ELR (cell line): ENCODE results near the gene DNAJB8.

ENCODE experiments used
- DNase-seq: peaks from one replicate; pipeline ENCODE4 v3.0.0-alpha.2; 2015; ENCODE audit warnings: low read depth

DNAJB8 gene

DNA sequence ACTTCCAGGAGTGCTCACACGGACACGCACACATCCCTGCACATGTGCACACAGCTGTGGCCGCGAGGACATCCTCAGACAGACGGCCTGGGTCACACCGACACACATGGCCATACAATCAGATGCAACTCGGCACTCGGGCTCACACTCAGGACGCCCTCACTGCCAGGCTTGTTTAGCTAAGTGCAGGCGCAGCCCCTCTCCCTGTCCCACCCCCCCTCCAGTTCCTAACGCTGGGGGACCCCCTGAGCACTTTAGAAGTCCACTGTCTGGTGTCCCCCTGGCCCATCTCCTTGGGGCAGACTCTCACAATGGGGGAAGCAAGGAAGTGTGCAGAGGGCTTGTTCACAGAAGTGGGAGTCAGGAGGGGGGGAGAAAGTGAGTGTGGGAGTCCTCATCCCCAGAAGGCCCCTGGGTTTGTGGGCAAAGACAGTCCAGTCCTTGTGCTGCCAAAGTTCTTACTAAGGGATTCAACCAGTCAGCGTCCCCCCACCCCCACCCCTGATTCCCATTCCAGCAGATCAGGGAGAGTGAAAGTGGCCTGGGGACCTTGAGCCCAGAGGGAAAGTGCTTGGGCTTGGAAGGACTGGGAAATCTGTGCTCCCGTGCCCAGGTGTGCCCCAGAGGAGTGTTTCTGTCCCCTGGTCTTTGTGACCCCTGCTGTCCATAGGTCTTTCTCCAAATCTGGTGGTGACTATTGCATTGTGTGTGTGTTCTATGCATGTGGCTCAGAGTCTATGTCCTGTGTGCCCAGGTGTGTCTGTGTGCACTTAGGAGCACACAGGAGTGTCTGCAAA is 27.1 kb upstream of the DNAJB8 start:
- DNase-seq: no peak

DNA sequence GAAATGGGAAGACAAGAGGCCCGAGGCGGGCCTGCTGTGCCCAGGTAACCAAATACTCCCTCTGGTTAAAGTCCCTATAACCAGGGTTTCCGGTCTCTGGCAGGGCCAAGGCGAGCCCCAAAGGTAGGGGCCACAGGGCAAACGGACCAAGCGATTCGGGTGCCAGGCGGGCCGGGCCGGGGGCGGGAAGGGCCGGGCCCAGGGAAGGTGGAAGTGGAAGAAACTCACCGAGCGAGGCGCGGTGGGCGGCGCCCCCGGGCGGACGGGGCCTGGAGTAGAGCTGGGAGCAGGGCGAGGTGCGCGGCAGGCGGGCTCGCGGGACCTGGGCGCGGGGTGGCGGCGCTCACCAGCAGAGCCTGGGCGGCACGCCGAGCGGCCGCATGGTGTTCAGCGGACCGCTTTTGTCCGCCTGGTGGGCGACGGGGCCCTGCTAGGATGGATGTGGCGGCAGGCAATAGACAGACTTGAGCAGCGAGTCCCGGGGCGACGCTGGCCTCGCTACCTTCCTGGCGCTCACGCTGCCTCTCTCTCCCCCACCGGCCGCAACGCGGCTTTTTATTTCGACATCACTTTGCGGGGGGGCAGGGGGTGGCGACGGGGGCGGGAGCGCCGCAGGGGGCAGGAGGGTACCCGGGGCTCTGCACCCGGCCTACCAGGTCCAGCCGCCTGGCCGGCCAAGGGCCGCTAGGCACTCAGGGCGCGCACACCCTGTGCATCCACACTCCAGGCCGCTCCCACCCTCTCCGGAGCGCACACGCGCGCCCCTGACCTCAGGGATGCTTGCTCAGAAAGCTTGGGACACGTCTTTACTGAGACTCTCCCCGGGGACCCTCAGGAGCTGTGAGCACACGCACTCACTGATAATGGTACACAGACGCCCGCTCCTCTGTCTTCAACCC is 26.2 kb upstream of the DNAJB8 start, which contains the start of gene GATA2:
Gene GATA2 (minus strand): TSS at position 531 of the 899 bp plus-strand sequence. CDS start 6,170 bp downstream, outside the sequence.
- no peak for DNase-seq

DNA sequence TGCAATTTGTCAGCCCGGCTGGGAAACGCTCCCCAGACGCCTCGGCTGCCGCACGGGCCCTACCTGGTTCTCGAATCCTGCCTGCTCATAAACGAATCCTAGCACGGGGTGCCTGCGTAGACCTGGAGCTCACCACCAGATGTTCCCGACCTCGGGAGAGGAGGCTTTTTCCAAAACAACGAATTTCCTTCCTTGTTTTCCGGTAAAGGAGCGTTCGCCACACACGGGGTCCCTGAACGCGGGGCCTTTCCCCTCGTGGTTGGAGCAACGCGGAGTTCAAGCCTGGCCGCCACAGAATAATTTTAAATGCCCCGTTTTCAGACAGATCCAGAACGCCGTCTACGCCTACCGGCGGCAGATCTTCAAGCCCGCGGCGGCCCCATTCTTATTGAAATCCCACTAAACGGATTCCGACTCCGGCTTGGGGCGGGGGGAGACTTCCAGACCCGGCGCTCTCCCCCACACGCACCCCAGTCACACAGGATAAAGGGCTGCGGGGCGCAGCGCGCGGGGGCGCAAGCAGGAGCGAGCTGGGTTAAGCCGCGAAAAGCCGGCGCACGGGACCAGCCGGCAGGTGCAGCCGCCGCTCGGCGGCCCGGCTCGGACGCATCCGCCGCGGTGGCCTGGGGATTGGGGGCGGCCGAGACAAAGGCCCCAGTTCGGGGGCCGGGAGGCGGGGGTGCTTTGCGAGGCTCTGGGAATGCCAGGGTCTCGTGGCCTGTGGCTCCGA is 25.4 kb upstream of the DNAJB8 start:
- DNase-seq: no peak

DNA sequence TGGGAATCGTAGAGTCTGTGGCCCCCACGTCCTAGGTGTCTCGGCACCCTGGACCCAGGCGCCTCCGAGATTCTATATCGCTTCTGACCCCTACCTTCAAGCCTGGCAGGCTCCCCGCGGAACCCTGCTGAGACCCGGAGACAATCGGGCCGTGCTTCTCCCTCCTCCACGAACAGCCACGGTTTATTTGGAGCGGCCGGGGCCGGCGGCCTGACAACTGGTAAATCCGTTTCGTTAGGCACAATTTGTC is 24.9 kb upstream of the DNAJB8 start:
- no peak for DNase-seq

DNA sequence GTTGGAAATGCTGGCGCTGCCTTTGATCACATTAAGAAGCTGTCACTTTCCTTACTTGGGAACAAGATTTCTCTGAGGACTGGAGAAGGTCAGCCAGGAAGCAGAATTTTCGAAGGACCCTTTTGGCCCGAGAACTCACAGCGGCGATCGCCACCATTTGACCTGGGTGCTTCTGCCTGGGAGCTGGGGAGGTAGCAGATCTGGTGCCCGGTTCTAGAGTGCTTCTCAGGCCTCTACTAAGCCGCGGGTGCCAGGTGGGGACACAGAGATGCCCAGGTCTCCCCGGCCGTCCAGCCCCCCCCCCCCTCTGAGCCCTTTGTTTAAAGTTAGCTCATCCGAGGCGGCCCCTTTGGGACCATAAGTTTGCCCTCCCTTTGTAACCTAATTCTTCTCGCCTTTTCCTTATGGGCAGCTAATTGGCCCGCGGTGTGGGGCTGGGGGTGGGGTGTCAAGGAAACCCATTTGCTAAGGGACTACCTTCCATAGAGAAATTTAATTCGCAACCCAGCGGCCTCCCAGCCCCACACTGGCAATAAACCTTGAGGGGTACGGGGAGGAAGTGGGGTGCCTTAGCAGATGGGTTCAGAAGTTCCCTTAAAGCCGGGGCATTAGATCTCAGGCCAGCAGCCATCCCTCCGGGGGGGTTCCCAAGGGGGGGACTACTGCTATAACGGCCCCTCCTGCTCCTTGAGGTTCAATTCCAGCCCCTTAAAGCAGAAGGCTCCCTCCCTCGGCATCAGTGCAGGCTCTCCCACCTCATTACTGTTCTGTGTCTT is 24.4 kb upstream of the DNAJB8 start:
- DNase-seq: no peak

DNA sequence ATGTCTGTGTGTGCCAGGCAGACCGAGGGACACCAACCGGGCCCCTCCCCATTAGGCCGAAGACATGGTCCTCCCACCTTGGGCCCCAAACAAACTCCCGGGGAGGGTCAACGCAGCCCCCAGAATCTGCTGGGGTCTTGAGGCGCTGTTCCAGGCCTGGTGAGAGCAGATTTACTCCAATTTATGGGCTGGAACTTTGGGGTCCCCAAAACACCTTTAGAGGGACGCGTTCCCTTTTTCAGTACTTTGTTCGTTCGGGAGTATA is 23.9 kb upstream of the DNAJB8 start:
- DNase-seq: no peak

DNA sequence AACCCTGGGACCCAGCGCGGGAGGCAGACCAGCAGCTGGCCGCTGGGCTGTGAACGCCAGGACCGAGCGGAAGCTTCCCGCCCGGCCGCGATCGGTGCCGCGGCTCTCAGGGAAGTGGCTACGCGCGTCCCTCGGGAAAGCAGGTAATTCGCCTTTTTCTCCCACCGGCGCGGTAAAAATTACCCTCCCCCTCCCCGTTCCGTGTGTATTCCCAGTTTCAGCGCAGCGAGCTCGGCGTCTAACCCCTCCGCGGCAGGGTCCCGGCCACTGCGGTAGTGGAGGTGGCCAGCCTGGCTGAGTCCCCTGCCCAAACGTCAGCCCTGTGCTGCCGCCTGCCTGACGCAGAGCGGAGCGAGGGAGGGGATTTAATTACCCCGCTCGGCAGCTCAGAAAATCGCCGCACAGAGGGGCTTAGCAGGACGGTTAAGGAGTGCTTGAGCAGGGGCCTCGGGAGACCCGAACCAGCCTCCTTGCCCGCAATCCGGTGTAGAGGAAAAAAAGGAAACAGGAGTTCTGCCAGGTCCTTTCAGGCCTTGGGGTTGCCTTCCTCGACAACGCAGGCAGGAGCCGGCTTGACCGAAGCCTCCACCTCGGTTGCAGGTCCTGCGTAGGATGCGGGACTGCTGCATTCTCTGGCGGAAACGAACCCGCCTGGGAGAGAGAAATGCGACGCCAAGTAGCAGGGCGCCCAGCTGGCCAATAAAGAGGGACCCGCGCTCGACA is 23.4 kb upstream of the DNAJB8 start:
- peak; percentile 69 for DNase-seq

DNA sequence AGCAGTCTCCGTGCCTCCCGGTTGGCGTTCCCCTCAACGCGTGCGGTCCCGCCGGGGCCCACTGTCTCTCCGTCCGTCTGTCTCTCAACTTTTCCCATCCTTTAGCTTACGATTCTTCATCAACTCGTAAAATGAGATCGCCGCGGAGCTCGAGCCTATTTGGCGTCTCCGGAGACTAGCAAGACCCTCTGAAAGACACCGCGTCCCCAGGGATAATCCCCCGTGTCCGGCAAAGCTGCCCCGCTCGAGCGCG is 22.9 kb upstream of the DNAJB8 start:
- no peak for DNase-seq

DNA sequence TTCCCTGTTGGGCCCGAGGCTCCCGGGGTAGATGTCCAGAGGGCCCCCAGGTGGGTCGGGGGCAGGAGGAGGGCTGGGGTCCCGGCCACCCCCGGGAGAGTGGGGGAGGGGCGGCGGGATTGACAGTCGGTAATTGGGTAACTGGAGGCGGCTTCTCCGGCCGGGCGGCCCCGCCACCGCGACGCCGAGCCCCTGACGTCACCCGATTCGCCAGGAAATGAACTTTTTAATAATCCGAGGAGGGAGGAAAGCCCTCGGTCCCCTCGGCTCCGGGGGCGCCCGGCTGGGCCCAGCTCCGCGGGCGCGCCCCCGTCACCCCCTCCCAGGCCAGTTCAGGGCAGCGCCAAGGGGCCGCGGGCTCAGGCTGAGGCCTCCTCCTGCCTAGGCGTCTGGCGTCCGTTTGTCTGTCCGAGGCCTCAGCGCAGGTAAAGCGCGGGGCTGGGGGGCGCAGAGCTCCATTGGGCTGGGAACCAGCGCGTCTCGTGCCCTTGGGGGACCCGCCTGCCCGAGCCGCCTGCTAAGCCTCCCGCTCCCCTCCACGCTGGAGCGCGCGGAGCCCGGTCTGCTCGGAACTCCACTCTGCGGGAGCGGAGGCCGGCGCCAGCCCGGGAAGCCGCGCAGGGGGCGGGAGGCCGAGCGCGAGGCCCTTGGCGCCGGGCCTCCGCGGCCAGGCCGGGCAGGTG is 22.4 kb upstream of the DNAJB8 start:
- peak; percentile 81 for DNase-seq

DNA sequence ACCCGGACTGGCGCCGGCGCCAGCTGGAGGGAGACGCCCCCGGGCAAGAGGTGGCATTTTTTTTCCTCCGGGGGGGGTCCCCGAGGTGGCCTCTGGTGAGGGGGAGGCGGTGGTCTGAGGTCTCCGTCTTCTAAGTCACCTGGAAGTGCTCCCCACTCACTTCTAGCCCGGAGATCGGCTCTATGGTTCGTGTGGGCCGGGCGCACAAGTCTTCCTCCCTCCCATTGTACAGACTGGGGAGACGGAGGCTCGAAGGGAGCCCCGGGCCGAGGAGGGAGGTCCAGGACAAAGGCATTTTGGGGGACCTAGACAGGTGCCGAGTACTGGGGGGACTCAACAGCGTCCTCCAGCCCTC is 21.9 kb upstream of the DNAJB8 start:
- DNase-seq: peak; percentile 57

DNA sequence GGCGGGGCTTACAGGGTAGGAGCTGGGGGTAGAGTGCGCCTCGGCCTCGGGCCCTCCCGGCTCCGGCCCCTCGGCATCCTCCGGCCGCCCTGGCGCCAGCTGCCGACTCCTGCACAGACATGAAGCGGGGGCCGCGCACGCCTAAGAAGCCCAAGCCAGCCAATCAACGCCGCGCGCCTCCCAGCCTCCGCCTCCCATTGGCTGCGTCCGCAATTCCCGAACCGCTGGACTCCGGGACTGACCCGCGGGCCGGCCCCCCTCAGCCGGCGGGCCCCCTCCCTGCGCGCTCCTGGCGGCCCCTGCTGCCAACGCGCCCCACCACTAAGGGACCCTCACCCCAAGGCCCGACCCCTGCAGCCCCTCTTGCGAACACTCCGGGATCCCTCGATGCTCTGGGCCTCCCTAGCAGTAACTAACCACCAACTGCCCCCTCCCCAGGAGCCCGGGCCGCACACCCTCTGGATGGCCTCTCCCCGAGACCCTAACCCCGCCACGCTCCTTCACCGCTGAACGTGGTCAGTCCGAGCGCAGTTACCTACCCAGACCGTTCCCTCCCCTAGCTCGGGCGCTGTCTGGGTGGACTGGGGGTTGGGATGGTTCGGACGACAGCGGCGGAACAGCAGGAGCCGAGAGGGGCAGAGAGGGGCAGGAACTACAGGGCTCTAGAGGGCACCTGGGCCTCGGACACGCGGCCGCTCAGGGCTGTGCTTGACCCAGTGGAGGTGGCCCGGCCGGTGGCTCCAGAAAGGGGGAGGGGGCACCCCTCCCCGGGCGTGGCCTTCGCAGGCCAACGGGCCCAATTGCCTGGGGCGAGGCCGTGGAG is 21.3 kb upstream of the DNAJB8 start:
- DNase-seq: peak; percentile 97

DNA sequence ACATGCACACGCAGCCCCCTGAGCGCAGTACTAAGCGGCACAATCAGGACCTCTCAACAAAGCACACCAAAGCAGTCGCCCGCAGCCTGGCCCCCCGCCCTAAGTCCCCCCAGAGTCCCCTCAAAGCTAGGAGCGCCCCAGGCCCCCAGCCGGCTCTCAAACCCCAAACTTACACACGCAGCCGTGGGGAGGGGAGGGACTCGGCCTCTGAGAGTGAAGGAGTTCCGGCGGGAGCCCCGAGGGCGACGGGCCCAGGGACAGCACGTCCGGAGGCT is 20.8 kb upstream of the DNAJB8 start:
- no peak for DNase-seq

DNA sequence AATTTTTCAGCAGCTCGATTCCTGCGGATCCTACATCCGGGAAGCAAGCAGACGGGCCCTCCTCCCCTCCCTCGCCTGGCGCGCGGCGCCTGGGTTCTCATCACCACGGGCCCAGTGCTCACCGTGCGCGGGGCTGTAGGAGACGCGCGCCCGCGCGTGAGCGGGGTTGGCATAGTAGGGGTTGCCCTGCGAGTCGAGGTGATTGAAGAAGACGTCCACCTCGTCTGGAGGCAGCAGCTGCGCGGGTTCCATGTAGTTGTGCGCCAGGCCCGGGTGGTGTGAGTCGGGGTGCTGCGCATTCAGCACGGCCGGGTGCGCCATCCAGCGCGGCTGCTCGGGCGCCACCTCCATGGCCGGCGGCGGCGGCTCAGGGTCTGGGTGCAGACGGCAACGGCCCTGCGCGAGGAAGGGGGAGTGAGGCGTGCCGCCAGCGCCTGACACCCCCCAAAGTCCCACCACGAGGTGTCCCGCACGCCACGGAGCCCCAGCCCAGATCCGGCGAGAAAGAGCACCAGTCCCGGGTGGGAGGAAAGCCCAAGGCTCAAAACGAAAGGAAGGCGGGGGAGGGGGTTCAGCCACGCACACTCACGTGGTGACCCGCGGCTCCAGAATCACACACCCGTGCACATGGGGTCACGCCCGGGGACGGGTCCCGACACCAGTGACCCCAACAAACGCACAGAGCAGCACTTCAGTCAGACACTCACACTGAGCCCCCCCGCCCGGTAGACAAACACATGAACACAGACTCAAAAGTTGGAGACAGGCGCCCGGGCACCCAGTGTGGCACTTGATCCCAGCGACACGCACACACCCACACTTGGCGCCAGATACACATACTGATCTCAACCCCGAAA is 20.2 kb upstream of the DNAJB8 start:
- DNase-seq: peak; percentile 69

DNA sequence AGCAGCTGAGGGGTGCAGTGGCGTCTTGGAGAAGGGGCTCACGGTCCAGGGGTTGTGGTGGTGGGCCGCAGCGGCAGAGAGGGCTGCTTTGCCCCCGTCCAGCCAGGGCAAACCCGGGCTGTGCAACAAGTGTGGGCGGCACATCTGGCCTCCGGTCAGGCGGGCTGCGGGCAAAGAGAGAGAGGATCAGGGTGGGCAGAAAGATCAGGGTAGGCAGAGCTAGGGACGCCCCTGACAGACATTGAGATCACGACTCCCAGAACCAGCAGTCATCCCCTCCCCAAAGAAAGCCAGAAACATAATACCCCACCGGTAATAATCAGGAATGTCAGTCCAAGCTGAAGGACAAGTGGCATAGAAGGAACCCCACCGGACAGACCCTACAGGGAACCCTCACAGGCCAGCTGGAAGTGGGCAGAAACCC is 19.5 kb upstream of the DNAJB8 start:
- peak; percentile 21 for DNase-seq

DNA sequence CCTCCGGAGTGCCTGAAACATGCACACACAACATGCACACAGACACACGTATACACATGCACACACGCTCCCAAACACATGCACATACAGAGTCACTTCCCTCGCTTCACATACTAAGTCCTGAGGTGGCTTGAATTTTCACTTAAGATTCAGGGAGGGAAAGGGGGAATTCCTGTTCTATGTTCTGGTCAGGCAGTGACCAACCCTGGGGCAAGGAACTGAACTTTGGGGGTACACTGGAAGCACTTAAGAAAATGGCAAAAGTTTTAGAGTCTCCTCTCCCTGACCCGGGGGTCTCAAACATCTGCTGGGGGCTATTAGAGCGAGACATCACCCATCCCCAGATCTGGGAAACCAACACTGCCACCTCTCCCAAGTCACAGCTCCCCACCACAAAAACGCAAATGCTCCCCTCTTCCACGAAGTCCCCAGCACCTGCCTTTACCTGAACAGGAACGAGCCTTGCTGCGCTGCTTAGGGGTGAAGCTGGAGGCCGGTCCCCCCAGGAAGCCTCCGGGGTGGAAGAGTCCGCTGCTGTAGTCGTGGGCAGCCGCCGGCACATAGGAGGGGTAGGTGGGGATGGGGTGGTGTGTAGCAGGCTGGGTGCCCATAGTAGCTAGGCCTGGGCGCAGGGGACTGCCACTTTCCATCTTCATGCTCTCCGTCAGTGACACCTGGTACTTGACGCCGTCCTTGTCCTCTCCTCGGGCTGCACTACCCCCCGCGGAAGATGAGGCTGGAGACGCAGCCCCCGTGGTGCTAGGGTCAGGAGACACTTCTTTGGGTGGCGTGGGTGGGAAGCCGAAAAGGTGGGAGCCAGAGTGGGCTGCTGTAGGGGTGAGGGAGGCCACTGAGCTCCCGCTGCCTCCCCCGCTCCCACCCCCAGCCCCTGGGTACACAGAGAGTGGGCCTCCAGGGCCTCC is 18.9 kb upstream of the DNAJB8 start:
- peak; percentile 52 for DNase-seq

DNA sequence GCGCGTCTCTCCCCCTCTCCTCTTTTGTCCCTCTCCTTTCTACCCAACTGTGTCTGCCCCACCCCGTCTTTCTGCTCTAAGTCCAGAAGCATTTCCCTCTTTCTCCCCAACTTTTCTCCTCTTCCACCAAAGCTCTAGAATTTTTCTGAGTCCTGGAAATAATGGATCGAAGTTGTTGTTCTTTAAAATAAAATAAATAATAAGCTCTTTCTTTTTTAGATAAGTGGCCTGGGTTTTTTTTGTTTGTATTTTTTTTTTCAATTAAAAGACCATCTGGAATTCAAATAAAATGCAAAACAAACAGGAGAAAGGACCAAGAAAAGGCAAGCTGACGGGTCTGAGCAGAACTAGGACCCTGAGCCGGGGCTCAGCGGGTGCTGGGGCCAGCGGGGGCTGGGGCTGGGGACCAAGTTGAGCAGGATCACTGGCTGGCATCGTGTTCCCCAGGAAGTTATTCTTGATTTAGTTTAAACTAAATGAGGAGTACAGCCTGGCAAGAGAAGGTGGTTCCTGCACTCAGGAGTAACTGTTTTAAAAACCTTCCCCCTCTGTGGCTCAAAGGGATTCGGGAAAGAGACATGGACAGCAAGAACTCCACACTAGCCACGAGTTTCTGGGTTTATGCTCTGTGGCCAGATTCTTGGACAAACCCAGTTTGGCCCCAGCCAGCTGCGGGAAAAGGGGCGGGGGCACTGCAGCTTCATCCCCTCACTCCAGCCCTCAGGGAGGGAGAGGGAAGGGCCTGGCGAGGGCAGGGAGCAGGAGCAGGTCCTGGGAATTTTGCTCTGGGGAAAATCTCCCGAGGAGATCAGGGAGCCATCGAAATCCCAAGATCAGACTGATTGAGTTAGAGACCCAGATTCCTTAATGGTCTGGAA is 18.0 kb upstream of the DNAJB8 start:
- DNase-seq: peak; percentile 30

DNA sequence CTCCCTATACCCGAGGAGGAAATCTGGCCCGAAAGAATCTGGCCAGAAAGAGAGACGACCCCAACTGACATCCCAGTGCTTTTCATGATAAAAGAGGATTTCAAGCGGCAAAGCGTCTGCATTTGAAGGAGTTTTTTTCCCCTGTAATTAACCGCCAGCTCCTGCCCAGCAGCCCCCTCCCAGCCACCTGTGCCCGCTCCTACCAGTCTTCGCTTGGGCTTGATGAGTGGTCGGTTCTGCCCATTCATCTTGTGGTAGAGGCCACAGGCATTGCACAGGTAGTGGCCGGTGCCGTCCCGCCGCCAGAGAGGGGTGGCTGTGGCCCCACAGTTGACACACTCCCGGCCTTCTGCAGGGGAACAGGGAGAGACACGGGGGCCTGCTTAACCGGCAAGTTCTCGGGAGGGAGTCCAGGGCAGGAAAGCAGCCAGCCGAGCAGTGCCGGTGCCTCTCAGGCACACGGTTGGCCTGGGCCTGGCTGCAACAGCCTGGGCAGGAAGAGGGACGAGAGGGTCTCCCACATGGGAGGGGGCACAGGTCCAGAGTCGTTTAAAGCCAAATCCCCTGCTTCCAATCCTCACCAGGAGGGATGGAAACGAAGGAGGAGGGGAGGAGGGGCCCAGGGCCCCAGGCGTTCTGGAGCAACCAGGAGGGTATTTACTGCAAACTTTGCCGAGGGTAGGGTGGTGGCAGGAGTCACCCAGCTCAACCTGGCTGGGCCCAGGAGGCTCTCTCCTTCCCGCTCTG is 17.1 kb upstream of the DNAJB8 start:
- peak; percentile 46 for DNase-seq
